Activated CD8-positive, alpha-beta memory T cell treated with anti-CD3 and anti-CD28 coated beads, Interleukin-2, amount 50 U/mL, for 48 hours (primary cell): ENCODE data around the gene BMS1.
A peak's percentile ranks its signal among the peaks of the same experiment; 100 is the strongest.
"Not testable (repeated sequence)": the region's sequence is repeated elsewhere in the genome, so short reads cannot be mapped to it uniquely, and the experiment has no call there.

Source experiments
- DNase-seq: peaks from one replicate; pipeline ENCODE4 v3.0.0-alpha.2; 2020

The BMS1 gene

GRCh38 chr10:42802876-42803275, 20.3 kb downstream of the BMS1 start:
- no peak for DNase-seq

DNA sequence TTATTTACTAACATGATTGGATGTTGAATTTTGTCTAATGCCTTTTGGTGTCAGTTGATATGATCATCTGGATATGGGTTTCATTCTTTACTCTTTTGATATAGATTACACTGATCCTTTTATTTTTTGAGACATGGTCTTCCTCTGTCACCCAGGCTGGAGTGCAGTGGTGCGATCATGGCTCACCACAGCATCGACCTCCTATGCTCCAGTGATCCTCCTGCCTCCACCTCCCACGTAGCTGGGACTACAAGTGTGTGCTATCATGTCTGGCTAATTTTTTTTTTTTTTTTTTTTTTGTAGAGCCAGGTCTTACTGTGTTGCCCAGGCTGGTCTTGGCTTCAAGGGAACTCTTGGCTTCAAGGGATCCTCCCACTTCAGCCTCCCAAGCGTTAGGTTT, 27.1 kb downstream of the BMS1 start:
- DNase-seq, result no peak

DNA sequence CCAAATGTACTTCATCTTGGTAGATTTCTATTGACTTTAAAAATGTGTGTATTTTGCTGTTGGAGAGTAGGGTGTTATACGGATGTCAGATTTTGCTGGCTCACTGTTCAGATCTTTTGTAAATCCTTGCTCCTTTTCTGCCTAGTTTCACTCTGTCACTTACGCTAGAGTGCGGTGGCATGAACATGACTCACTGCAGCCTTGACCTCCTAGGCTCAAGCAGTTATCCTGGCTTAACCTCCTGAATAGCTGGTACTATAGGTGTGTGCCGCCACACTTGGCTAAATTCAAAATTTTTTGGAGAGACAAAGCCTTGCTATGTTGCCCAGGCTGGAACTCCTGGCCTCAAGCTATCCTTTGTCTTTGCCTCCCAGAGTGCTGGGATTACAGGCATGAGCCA, 29.4 kb downstream of the BMS1 start:
- DNase-seq, result no peak

DNA sequence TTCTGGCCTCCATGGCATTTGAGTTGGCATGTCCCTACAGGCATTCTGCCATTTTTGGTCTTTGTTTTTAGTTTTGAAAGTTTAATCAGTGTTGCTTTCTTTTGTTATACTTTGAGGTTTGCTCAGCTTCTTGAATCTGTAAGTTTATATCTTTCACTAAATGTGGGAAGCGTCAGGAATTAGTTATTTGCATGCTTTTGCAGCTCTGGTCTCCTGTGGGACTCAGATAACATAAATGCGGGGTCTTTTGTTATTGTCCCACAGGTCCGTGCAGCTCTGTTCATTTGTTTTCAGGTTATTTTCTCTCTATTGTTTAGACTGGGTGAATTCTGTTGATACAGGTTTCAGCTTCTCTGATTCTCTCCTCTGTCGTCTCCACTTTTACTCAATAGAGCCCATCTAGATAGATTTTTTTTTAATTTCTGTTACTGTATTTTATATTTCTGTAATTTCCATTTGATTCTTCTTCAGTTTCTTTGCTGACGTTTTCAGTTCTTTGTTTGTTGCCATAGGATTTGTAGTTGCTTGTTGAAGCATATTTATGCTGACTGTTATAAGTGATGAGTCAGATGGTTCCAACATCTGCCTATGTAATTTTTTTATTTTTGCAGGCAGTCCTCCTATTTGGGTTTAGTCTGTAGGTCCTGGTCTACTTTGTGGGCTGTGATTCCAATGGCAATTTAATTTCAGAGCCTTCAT, 31.5 kb downstream of the BMS1 start:
- not testable (repeated sequence) for DNase-seq

- not testable (repeated sequence) for DNase-seq
These were observed 33.7 kb downstream of the BMS1 start for GRCh38 chr10:42816334-42816733.

GRCh38 chr10:42816912-42817311, 34.3 kb downstream of the BMS1 start:
- no peak for DNase-seq

DNA sequence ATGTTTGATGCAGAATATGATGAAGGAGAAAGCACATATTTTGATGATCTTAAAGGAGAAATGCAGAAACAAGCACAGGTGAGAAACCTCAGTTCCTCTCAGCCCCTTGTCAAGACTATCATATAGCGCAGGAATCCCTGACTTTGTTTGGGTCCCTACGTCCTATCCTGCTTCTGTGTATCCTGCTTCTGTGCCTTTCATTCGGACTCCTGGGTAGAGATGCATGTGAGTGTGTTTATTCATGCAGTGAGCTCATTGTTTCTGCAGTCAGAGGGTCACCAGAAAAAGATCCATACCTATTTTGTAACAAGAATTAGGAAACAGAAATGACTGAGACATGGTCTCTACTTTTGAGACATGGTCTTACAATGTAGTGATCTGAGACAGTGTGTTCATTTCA, 34.8 kb downstream of the BMS1 start:
- not testable (repeated sequence) for DNase-seq

DNA sequence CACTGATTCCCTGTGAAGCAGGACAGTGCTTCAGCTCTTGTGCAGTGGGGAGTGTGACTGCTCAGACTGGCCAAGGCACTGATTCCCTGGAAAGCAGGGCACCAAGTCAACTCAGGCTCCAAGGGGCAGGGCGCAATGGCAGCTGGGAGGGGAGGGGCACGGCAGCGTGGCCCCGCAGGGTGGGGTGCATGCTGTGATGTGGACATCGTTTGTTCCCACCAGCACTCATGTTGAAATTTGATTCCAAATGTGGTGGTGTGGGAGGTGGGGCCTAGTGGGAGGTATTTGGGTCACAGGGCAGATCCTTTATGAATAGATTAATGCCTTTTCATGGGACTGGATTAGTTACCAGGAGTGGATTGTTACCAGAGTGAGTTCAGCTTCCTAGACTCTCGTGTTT, 44.2 kb downstream of the BMS1 start:
- not testable (repeated sequence) for DNase-seq

DNA sequence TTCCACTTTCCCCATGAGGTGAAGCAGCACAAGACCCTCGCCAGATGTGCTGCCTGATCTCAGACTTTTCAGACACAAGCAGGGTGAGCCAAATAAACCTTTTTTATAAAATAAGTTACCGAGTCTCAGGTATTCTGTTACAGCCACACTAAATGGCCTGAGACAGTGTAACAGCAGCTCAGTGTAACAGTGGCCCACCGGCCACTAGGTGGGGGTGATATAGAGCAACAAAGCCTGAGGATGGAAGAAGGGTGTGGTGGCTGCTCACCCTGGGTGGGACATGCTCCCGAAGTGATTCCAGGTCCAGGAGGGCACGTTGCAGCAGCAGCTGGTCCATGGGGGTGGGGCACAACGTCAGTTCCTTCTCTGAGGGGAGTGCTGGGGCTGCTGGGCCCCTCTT, 44.6 kb downstream of the BMS1 start:
- no peak for DNase-seq

GRCh38 chr10:42828391-42828790, 45.8 kb downstream of the BMS1 start:
- DNase-seq, result not testable (repeated sequence)

DNA sequence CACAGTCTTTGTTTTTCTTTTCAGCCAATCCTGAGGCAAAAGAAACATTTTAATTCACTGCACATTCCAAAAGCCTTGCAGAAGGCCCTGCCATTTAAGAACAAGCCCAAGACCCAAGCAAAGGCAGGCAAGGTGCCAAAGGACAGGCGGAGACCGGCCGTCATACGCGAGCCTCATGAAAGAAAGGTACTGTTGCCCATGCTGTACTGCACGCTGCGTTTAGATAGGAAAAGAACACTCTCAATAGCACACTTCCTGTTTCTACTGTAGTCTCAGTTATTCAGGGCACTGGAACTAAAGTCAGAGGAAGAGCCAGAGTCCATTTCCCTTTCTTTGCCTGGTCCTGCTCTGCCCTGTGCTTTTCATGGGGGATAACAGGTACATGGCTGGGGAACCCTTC, 47.6 kb downstream of the BMS1 start:
- no peak for DNase-seq

DNA sequence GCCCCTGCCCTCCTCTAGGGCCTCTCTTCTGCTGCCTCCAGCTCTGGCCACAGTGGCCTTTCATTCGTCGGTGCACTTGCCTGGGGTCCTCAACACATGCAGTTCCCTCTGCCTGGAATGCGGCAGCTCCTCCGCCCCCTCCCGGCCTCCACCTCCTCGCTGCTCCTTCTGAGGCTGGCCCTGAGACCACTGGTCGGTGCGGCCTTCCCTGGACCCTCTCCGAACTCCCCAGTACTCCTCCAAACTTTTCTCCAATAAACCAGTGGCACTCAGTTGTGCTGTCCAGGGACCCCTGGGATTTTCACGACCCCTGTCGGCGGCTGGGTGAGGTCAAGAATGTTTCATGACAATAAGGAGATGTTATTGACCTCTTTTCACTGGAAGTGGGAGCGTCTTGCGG, 53.5 kb downstream of the BMS1 start:
- no peak for DNase-seq

- no peak for DNase-seq
These were observed 54.3 kb downstream of the BMS1 start for GRCh38 chr10:42836771-42837468.

DNA sequence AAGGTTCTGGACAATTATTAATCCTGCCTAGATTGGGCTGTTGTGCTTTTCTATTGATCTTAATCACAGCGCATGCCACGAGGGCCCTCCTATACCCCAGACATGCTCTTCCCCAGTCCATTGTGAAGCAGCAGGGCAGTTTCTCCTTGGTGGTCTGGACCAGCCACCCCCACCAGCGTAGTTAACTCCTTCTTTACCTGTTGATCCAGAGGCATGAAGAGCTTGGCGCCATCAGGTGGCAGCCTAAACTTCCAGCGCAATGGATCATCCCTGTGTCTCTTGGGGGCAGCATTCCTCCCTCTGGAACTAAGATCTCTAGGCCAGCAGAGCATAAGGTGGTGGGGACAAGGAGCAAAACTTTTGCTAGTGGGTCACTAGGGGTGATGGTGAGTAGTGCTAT, 62.2 kb downstream of the BMS1 start:
- DNase-seq, result not testable (repeated sequence)

- not testable (repeated sequence) for DNase-seq
These were observed 64.7 kb downstream of the BMS1 start for GRCh38 chr10:42847261-42847660.

GRCh38 chr10:42850931-42851330, 68.3 kb downstream of the BMS1 start:
- DNase-seq, result no peak

GRCh38 chr10:42859256-42859655, 76.7 kb downstream of the BMS1 start:
- no peak for DNase-seq

DNA sequence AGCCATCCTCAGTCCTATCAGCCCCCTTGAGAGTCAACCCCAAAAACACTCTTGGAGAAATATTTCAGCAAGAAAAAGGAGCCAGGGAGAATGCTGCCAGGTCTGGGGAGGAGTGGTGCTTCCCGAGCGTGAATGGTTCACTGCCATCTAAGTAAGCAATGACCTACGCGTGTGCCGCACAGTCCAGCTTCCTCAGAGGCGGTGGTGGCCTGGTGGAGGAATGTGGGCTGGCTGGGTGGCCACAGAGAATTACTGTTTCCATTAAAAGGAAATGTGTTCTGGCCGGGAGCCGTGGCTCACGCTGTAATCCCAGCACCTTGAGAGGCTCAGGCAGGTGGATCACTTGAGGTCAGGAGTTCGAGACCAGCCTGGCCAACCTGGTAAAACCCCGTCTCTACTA, 77.4 kb downstream of the BMS1 start:
- not testable (repeated sequence) for DNase-seq

- not testable (repeated sequence) for DNase-seq
These were observed 80.2 kb downstream of the BMS1 start for GRCh38 chr10:42862801-42863200.

- peak; percentile 47 for DNase-seq
These were observed 82.0 kb downstream of the BMS1 start for GRCh38 chr10:42864575-42864974.

DNA sequence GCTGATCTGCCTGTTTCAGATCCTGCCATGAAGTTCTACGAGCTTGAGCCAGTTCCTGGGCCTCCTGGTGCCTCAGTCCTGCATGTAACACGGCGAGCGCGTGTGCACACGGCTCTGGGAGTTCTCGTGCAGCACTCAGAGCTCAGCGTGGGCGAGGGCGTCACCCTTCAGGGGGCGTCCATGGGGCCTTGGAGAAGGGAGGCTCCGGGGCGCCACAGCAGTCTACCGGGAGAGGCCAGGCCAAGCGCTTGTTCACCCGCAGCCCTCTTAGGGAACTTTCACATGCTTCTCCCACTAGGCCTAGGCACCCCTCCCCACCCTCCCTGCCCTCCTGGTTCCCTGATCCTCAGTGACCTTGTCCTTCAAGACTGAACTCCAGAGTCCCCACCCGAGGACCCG, 83.1 kb downstream of the BMS1 start:
- no peak for DNase-seq

GRCh38 chr10:42866115-42866995, 83.8 kb downstream of the BMS1 start:
- DNase-seq, result peak; percentile 77

DNA sequence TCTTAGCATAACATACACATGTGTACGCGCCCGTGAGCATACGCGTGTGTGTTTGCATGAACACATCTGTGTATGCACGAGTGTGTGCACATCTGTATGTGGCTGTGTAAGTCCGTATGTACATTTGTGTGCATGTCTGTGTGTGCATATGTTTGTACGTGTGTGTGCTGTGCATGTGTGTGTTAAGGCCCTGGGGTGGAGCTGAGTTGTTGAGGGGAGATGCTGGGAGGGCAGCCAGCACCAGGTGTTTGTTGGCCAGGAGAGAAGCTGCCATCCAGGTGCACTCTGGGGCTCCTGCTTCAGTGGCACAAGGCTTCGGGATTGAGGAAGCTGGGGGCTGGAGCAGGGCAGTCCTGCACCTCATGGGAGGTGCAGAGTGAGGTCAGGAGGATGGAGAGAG, 85.0 kb downstream of the BMS1 start:
- peak; percentile 26 for DNase-seq

DNA sequence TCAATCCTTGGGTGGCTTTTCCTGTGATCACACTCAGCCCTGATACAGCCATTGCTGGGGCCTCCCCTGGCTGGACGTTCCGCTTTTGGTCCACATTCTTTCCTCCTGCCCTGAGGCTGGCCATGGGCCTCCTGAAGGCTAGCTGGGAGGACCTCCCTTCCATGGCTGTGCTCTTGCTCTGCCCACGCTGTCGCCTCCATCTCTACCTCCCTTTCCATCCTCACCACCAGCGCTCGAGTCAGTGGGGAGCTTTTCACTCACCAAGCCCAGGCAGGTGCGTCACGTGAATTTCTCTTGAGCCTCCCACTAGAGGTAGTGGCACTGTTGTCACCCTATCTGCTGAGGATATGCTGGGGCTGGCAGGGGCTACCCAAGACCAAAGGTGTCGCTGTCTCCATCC, 85.9 kb downstream of the BMS1 start:
- DNase-seq, result no peak
